Loucy (cell line): Measurements from ENCODE around the gene ADAMTS2.

Source experiments
- EZH2phosphoT487 ChIP-seq: fragments of 200-600 bp; IDR thresholded peaks from 2 replicates; pipeline ENCODE4 v1.6.1; 2018; ENCODE audit warnings: antibody characterized with exemption, mild to moderate bottlenecking, moderate library complexity, borderline replicate concordance
- TF ChIP-seq, protein P1 (sequence below): fragments of 200-600 bp; sonication (generic); conservative IDR thresholded peaks from 2 replicates; pipeline ENCODE4 v1.5.1; 2014; ENCODE audit warnings: mild to moderate bottlenecking, antibody characterized with exemption, low read length

DNA sequence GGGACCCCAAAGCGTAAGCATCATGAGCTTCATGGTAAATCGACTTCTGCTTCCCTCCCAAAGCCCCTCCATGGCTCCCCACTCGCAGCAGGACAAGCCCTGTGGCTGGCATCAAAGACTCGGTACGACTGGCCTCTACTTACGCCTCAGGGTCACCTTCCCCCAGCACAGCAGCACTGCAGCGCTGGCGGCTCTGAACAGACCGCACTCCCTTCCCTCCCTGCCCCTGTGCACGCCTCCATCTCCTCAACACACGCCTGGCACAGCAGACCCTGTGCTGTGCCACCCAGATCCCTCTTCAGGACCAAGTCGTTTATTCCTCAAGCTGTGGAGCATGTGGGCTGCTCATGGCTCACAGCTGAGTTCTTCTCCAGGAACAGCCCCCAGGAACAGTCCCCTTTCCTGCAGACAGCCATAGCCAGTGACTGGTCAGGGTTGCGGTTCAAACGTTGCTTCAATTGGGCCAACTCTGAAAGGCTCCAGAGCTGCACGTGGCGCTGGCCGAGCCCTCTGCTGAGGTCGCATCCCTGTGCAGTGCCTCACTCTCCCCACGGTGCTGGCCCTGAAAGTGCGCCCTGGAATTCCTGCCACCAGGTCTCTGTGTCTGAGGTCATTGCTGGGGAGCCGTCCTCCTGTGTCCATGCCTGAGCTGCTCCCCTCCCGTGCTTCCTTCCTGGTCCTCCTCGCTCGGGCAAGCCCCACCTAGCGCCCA, 197.1 kb downstream of the ADAMTS2 start:
- TF ChIP-seq, protein P1, sequence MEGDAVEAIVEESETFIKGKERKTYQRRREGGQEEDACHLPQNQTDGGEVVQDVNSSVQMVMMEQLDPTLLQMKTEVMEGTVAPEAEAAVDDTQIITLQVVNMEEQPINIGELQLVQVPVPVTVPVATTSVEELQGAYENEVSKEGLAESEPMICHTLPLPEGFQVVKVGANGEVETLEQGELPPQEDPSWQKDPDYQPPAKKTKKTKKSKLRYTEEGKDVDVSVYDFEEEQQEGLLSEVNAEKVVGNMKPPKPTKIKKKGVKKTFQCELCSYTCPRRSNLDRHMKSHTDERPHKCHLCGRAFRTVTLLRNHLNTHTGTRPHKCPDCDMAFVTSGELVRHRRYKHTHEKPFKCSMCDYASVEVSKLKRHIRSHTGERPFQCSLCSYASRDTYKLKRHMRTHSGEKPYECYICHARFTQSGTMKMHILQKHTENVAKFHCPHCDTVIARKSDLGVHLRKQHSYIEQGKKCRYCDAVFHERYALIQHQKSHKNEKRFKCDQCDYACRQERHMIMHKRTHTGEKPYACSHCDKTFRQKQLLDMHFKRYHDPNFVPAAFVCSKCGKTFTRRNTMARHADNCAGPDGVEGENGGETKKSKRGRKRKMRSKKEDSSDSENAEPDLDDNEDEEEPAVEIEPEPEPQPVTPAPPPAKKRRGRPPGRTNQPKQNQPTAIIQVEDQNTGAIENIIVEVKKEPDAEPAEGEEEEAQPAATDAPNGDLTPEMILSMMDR = no peak
- TF ChIP-seq EZH2phosphoT487 = no peak
